Peyer's patch (tissue), 4 donors: ENCODE data around the gene TBCC.

Source experiments
- CTCF ChIP-seq, 6 experiments: fragments of 450-650 bp in 4 of 6; fragments of 200-600 bp in 2 of 6; sonication (generic) in 1 of 6; IDR thresholded peaks; one replicate each; pipeline ENCODE4 v1.5.1; 2017 to 2019; ENCODE audit warnings: antibody characterized with exemption in 6 of 6, mild to moderate bottlenecking in 3 of 6, moderate library complexity in 1 of 6
- POLR2A ChIP-seq, 2 donors: fragments of 450-650 bp; IDR thresholded peaks; one replicate each; pipeline ENCODE4 v1.5.1; 2017; ENCODE audit warnings: antibody characterized with exemption in 2 of 2, mild to moderate bottlenecking in 2 of 2, moderate library complexity in 2 of 2

GRCh38 chr6:42779521-42779920 lies 33.6 kb upstream of the TBCC start:
- no peak for TF ChIP-seq CTCF (IDR thresholded peaks at IDR 0.05)
- no peak for TF ChIP-seq POLR2A (IDR thresholded peaks at IDR 0.05)
